MCF 10A (cell line): ENCODE measurements around the gene IFNA6. TPM values are rescaled to one million over a fixed set of nuclear protein-coding genes. Genes with fewer than 3 reads are reported as not detected.

Experiments
- Bru-seq: library from RNA; stranded (reverse); fragments of 400-500 nt; gene quantifications from one replicate; lab custom pipeline; 2021; lab: Mats Ljungman, UMichigan
- BruChase-seq, 2 experiments: library from RNA; stranded (reverse); fragments of 400-500 nt; gene quantifications; one replicate each; lab custom pipeline; 2021; lab: Mats Ljungman, UMichigan
- BruUV-seq: library from RNA; stranded (reverse); fragments of 400-500 nt; replicated peaks from 2 replicates; lab custom pipeline; 2021; lab: Mats Ljungman, UMichigan
- CTCF ChIA-PET: fragments of 300-600 bp; sonication (Branson Sonifier 250); formaldehyde crosslinking; extraction: SDS; loops from one replicate; lab custom pipeline; 2021; ENCODE audit warnings: antibody characterized with exemption, inconsistent platforms; lab: Yijun Ruan, JAX
- POLR2A ChIA-PET: fragments of 300-600, 350-650 bp; sonication (Branson Sonifier 250); formaldehyde crosslinking; extraction: SDS; loops from one replicate; lab custom pipeline; 2020; ENCODE audit warnings: antibody characterized with exemption, inconsistent platforms; lab: Yijun Ruan, JAX
- DNase-seq: peaks from one replicate; pipeline ENCODE4 v3.0.0-alpha.2; 2018; ENCODE audit not compliant: unreplicated experiment
- H3K27ac Mint-ChIP-seq: one replicate; pipeline ENCODE4 v1.8.0; 2022; ENCODE audit warnings: mild to moderate bottlenecking, low read depth, mixed read lengths; ENCODE audit not compliant: unreplicated experiment
- H3K27me3 Mint-ChIP-seq: one replicate; pipeline ENCODE4 v1.8.0; 2022; ENCODE audit warnings: mixed read lengths; ENCODE audit not compliant: insufficient read depth, unreplicated experiment
- H3K36me3 Mint-ChIP-seq: one replicate; pipeline ENCODE4 v1.8.0; 2022; ENCODE audit warnings: mild to moderate bottlenecking, moderate library complexity, mixed read lengths; ENCODE audit not compliant: insufficient read depth, unreplicated experiment
- H3K4me1 Mint-ChIP-seq: one replicate; pipeline ENCODE4 v1.8.0; 2022; ENCODE audit warnings: mixed read lengths; ENCODE audit not compliant: insufficient read depth, unreplicated experiment
- H3K4me3 Mint-ChIP-seq: one replicate; pipeline ENCODE4 v1.8.0; 2022; ENCODE audit warnings: mild to moderate bottlenecking, moderate library complexity, mixed read lengths; ENCODE audit not compliant: unreplicated experiment
- H3K9me3 Mint-ChIP-seq: one replicate; pipeline ENCODE4 v1.8.0; 2022; ENCODE audit warnings: mixed read lengths; ENCODE audit not compliant: unreplicated experiment
- CTCF ChIP-seq: fragments of 200-600 bp; IDR thresholded peaks from one replicate; pipeline ENCODE4 v1.8.0; 2022; ENCODE audit warnings: antibody characterized with exemption, mild to moderate bottlenecking; ENCODE audit not compliant: unreplicated experiment
- intact Hi-C: fragments of 100-400 bp; cut with micrococcal nuclease; formaldehyde crosslinking; loops from 2 replicates; pipeline ENCODE4 v1.14.1; 2022
- long read RNA-seq: library from polyadenylated mRNA; stranded (forward); transcript quantifications from one replicate; pipeline ENCODE4 v2.0.0, GENCODE V29; 2022
- total RNA-seq: library from RNA; stranded (reverse); gene quantifications from 2 replicates; pipeline ENCODE4 v1.2.3, GENCODE V29; 2022

Gene IFNA6
- total RNA-seq (not detected in 2 replicates), Bru-seq, nascent RNA (not detected), BruChase-seq, experiment 1, labeled RNA remaining after a 6-hour chase (not detected), BruChase-seq, experiment 2, labeled RNA remaining after a 2-hour chase (not detected)
- long read RNA-seq: 0 reads

GRCh38 chr9:21350787-21351186, at the start of gene IFNA6:
IFNA6 (minus strand) TSS chr9:21350887; CDS start chr9:21350887, 0 bp downstream.
- intact Hi-C loops: no loop called here
- TF ChIP-seq CTCF: no peak
- Mint-ChIP-seq H3K36me3 (no peaks in the 10 kb centered on the region), H3K27me3 (peaks cover 56% of the 10 kb centered on the region), H3K27ac (no peak within 1 kb of the TSS), H3K9me3 (peaks cover 7% of the 10 kb centered on the region), H3K4me1 (no peaks in the 10 kb centered on the region), H3K4me3 (no peak within 1 kb of the TSS)
- no TSS peak for BruUV-seq
- ChIA-PET CTCF (no interaction called here), POLR2A (no interaction called here)
- no peak for DNase-seq

GRCh38 chr9:21399956-21400355, 49.3 kb upstream of the IFNA6 start:
- Mint-ChIP-seq H3K36me3 (no peaks in the 10 kb centered on the region), H3K4me3 (no peak overlapping the region), H3K9me3 (no peaks in the 10 kb centered on the region), H3K4me1 (peaks cover 10% of the 10 kb centered on the region), H3K27ac (no peak overlapping the region), H3K27me3 (peaks cover 45% of the 10 kb centered on the region)
- TF ChIP-seq CTCF: no peak
- DNase-seq: no peak
- intact Hi-C loops: no loop called here
- ChIA-PET POLR2A (no interaction called here), CTCF (no interaction called here)
- no TSS peak for BruUV-seq

- CTCF ChIA-PET: no interaction called here
- Mint-ChIP-seq H3K4me1 (peaks cover 10% of the 10 kb centered on the region), H3K9me3 (no peaks in the 10 kb centered on the region), H3K27me3 (peaks cover 48% of the 10 kb centered on the region), H3K36me3 (no peaks in the 10 kb centered on the region), H3K27ac (no peak overlapping the region), H3K4me3 (no peak overlapping the region)
- TF ChIP-seq CTCF: no peak
- no peak for DNase-seq
- BruUV-seq: no TSS peak
- POLR2A ChIA-PET: no interaction called here
- intact Hi-C loops: no loop called here
Observed at GRCh38 chr9:21398955-21399489, 48.3 kb upstream of the IFNA6 start.

DNA sequence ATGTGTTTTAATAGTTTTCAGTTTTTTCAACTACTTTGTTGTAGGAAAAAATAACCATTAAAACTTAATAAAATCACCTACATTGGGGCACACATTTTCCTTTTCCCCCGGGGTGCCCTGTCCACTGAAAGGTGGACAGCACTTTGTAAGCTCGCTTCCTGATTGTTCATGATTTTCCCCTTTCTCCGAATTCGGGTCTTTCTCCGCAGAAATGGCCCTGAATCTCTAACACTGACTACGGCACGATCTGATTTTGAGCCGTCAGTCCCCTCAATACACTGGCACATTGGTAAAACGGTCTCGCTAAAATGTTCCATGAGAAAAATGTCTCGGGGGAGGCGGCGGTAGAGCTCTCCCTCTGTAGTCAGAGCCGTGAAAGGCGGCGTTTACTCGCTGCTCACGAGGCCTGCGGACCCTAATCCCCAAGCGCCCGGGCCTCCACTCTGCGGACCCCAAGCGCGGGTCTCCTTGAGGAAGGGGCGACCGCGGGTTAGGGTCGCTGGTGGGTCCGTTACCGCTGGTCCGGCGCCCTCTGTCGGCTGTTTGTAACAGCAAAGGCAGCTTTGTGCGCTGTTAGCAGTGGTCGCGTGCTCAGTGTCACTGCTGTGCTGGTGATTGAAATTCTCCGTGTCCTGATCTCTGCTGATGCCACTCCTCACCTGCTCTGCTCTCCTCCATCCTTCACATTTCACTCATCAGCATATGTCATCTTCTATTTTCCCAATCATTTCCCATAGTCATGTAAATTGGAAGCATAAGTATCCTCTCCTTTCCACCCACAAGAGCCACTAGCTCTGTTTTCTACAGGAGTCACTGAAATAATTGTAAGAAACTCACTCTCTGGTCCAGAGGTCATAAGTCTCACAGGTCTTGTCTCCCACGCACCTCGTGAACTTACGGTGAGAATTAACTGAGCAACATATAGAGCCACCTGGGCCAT, 45.4 kb upstream of the IFNA6 start:
- peak; percentile 39 for TF ChIP-seq CTCF
- Mint-ChIP-seq H3K36me3 (no peaks in the 10 kb centered on the region), H3K4me3 (peak overlapping the region; percentile 40), H3K4me1 (peaks cover 10% of the 10 kb centered on the region), H3K9me3 (no peaks in the 10 kb centered on the region), H3K27ac (no peak overlapping the region), H3K27me3 (peaks cover 78% of the 10 kb centered on the region)
- CTCF ChIA-PET: interaction anchor here (0.6 to 0.7 kb wide), 2 partner anchors 51 to 72 kb away, joined by 3 to 4 read pairs; no protein-coding TSS in a partner anchor
- no peak for DNase-seq
- BruUV-seq: no TSS peak
- POLR2A ChIA-PET: no interaction called here
- intact Hi-C loops: no loop called here
